ENCODE data around the gene DDX52. TPM values are rescaled to one million over a fixed set of nuclear protein-coding genes. Genes with fewer than 3 reads are reported as not detected.
"Not testable (repeated sequence)": the region's sequence is repeated elsewhere in the genome, so short reads cannot be mapped to it uniquely, and the experiment has no call there.

DDX52 gene
- total RNA-seq, 1 donor from 2014 or later = 21.8 TPM

GRCh38 chr17:37650419-37651003 lies 7.3 kb upstream of the DDX52 start:
- DNase-seq (ENCODE audit: low read depth in 2 of 2) = peak; percentile 40 to 66

DNA sequence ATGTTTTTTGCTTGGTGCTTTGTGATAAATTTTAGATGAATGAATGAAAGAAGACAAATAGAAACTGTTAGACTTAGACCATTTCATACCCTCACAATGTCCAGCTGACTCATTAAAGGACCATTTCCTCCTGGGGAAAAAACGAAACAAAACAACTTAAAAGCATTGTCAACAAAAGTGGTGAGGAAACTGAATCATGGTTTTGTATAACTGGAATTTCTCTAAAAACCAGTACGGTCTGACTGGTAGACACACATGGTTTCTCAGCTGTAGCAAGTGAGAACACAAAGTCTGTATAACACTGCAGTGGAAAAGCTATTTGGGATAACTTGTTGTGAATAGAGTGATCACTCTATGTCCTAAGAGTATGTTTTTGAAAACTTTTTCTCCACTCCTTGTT lies 5.3 kb upstream of the DDX52 start:
- DNase-seq (ENCODE audit: low read depth in 2 of 2) = peak; percentile 62 to 94

GRCh38 chr17:37647856-37648255 lies 4.6 kb upstream of the DDX52 start:
- DNase-seq (ENCODE audit: low read depth in 2 of 2) = no peak

DNA sequence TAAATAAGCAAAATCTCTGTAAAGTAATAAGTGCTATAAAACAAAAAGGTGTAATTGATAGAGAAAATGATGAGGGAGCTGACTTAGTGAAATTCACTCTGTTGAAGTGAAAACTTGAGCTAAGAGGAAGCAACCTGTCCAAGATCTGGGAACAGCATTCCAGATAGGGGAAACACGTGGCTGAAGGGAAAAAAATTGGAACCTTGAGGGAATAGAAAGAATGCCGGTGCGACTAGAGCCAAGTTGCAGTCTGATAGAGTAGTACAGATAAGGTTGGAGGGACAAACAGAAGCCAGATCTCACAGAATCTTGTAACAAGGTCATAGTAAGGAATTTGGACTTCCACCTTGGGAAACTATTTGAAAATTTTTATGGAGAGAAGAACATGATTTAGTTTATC lies 623 bp upstream of the DDX52 start:
- peak in 1 of 2 donors; percentile 63 for DNase-seq (ENCODE audit: low read depth in 2 of 2)

GRCh38 chr17:37642681-37643080 lies 565 bp downstream of the DDX52 start:
- peak in 1 of 2 donors; percentile 55 for DNase-seq (ENCODE audit: low read depth in 2 of 2)

DNA sequence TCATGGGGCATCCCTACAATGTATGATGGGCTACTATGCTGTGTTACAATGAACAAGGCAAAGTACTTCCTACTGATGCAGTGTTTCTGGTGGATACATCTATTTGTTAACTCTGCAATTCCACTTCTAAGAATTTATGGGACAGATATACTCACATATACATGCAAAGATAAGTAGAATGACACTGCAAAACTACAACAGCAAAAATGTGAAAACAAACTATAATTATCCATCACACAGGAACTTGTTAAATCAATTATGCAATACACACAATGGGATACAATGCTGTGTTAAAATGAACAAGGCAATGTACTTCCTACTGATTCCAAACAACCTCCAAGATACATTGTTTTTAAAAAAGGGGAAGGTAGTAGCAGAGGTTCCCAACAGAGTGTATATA lies 3.2 kb downstream of the DDX52 start:
- no peak for DNase-seq (ENCODE audit: low read depth in 2 of 2)

- no peak for DNase-seq (ENCODE audit: low read depth in 2 of 2)
Measured at GRCh38 chr17:37637956-37638355, 5.3 kb downstream of the DDX52 start.

DNA sequence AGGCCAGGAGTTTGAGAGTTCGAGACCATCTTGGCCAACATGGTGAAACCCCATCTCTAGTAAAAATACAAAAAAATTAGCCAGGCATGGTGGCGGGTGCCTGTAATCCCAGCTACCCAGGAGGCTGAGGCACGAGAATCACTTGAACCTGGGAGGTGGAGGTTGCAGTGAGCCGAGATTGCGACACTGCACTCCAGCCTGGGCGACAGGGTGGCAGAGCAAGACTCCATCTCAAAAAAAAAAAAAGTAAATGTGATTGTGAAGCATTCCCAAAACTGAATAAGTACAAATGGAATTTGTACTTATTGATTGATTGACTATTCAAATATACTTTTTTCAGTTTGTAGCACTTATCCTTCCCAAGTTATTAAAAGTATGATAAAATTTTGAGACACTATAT lies 26.8 kb downstream of the DDX52 start:
- not testable (repeated sequence) for DNase-seq (ENCODE audit: low read depth in 2 of 2)

DNA sequence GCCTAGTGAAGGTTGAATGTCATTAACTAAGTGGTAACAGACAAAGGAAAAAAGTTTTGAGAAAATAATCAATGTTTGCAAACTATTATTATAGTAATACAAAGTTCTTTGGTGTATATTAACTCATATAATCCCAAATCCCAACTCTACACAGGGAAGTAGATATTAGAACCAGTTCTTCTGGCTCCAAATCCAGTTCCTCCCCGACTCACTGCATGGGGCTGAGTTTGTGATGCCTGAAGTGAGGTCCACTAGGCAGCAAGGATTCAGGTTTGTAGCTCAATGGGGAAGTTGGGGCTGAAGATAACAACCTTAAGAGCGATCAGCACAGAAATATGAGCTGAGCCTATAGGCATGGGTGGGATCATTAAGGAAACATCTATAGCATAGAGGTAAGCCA lies 28.4 kb downstream of the DDX52 start:
- no peak for DNase-seq (ENCODE audit: low read depth in 2 of 2)

GRCh38 chr17:37614391-37614790 lies 28.9 kb downstream of the DDX52 start:
- peak in 1 of 2 donors; percentile 11 for DNase-seq (ENCODE audit: low read depth in 2 of 2)

DNA sequence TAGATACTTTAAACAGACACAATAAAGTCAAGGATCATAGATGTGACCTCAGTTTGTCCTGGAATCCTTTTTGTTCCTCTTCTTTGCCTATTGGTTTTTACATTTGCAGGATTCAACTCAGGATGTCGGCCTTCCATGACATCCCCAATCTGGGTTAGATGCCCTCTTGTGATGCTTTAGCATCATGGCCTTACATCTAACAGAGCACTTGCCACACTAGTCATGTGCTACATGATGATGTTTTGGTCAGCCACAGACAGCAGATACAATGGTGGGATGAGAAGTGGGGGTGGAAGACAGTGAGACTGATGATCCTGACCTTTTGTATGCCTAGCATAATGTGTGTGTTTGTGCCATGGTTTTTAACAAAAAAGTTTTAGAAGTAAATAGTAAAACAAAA lies 32.3 kb downstream of the DDX52 start:
- no peak for DNase-seq (ENCODE audit: low read depth in 2 of 2)

DNA sequence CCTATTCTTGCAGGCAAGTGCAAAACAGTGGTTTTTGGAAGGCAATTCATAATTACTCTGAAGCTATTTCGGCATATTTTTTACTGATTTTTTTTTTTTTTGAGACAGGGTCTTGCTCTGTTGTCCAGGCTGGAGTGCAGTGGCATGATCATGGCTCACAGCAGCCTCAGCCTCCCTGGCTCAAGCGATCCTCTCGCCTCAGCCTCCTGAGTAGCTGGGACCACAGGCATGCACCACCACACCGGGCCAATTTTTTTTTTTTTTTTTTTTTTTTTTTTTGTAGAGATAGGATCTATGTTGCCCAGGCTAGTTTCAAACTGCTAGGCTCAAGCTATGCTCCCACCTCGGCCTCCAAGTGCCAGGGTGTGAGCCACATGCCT lies 33.2 kb downstream of the DDX52 start:
- DNase-seq (ENCODE audit: low read depth in 2 of 2) = not testable (repeated sequence)

- DNase-seq (ENCODE audit: low read depth in 2 of 2) = peak; percentile 89 to 97
Measured at GRCh38 chr17:37609170-37610040, 33.8 kb downstream of the DDX52 start, which contains the start of gene SYNRG. Gene SYNRG, minus strand, starts transcription at chr17:37609418. Its CDS starts 63 bp downstream, at chr17:37609355.

DNA sequence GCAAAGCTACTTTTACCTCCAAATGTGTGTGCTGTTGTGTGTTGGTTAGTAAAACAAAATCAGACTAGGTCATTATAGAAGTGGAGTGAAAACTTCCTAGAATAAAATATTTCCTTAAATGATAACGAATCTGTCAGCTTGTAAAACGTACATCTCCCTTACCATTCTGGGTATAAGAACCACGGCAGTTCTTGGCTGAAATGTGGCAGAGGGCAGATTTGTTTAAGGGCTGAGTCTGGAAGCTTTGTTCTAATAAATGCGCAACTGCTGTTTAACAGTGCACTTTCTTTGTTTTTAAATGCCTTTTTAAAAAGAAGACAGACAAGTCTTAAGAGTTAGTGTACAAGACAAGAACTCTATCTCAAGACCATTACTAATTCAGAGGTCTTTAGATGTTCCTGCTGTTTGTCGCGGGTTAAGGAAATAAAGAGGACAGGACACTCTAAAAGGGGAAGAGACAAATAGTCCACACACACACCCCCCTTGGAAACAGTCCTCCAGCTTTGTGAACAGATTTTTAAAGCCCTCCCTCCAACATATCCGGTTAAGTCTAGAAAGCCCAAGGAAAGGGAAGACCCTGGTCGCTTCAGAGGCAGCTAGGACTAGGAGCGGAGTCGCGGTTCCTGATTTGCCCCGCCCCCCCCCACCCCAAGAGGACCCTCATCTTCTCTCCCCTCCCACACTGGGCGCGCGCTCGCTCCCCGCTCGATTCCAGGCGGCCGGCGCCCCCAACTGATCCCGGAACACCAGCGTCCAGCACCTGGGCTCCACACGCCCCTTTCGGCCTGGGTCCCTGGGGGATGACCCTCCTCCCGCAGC lies 34.7 kb downstream of the DDX52 start:
- DNase-seq (ENCODE audit: low read depth in 2 of 2) = peak in 1 of 2 donors; percentile 72

- peak in 1 of 2 donors; percentile 5 for DNase-seq (ENCODE audit: low read depth in 2 of 2)
Measured at GRCh38 chr17:37607637-37608331, 35.5 kb downstream of the DDX52 start.

DNA sequence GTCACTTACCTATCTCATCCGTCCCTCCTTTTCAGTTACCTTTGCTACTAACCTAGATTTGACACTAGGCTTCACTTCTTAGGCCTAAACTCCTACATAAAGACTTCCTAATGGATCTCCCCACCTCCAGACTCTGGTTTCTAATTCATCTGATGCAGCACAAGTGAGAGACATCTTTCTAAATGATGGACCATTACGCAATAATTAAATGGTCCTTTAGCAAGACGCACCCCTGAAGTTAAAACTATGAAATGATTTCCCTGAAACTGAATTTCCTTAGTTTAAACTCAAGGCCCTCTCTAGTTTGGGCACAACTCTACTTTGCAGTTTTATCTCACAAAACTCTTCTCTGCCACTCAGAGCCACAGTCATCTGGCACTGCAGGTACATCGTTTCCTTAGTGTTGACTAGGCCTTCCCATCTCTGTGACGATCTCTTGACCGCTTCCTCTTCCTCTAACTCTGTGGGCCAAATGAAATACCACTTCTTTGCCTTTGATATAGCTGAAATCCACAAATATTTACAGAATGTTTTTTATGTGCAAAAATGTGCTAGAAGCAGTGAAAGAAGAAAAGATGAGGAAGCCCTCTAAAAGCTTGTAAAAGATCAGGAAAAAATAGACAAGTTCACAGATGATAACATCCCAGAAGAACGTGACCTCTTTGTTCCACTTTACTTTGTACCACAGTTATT lies 37.3 kb downstream of the DDX52 start:
- DNase-seq (ENCODE audit: low read depth in 2 of 2) = peak in 1 of 2 donors; percentile 45

DNA sequence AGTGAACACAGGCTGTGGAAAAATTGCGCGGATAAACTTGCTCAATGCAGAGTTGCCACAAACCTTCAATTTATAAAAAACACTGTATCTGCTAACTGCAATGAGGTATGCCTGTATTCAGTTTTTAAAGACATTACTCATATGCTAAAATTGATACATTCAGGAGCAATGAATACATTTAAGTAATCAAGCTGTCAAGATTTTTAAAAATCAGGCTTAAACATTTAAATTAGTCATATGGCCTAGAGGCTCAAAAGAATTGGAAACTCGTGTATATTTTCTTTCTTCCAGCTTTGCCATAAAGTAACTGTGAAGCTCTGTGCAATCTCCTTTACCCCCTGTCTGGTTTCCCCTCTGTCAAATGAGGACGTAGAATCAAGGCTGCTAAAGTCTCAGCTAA lies 38.2 kb downstream of the DDX52 start:
- DNase-seq (ENCODE audit: low read depth in 2 of 2) = no peak

GRCh38 chr17:37604556-37604955 lies 38.7 kb downstream of the DDX52 start:
- DNase-seq (ENCODE audit: low read depth in 2 of 2) = no peak

GRCh38 chr17:37598145-37598544 lies 45.1 kb downstream of the DDX52 start:
- no peak for DNase-seq (ENCODE audit: low read depth in 2 of 2)

GRCh38 chr17:37592291-37592690 lies 51.0 kb downstream of the DDX52 start:
- no peak for DNase-seq (ENCODE audit: low read depth in 2 of 2)

DNA sequence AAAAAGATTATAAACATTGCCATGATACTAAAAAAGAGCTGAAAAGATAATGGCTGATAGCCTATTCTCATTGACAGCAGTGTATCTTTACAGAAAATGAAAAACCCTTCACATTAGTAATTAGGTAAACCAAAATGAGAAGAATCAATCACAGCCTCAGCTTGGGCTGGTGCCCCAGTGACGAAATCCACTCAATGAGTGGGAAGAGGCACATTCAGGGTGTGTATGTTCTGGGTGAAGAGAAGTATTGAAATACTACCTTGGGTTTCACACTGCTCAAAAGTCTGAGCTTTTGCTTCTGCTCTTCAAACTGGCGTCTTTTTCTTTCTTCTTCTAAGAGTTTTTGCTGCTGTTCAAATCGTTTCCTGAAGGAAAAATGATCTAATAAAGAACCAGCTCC lies 58.2 kb downstream of the DDX52 start:
- DNase-seq (ENCODE audit: low read depth in 2 of 2) = no peak
